HEK293 (cell line): Measurements from ENCODE around the gene DOK3.

ENCODE experiments used
- CTCF ChIA-PET: fragments of 350-600 bp; formaldehyde crosslinking; extraction: SDS; loops from one replicate; lab custom pipeline; 2021; ENCODE audit warnings: antibody characterized with exemption; lab: Yijun Ruan, JAX
- POLR2A ChIA-PET: fragments of 300-600 bp; formaldehyde crosslinking; extraction: SDS; loops from one replicate; lab custom pipeline; 2020; ENCODE audit warnings: antibody characterized with exemption, inconsistent platforms; lab: Yijun Ruan, JAX
- H3K27ac ChIP-seq: fragments of 200-500 bp; sonication (Bioruptor generic); 2 replicates; pipeline ENCODE4 v1.5.1; 2014; ENCODE audit warnings: low read depth, low read length, control low read depth, inconsistent platforms; ENCODE audit errors: extremely low read depth
- H3K36me3 ChIP-seq, 2 experiments: fragments of 200-500 bp in 1 of 2; sonication (Bioruptor generic) in 1 of 2; 1 replicate in 1 of 2; 2 replicates in 1 of 2; pipeline ENCODE4 v1.5.1; 2014 to 2017; ENCODE audit warnings: inconsistent platforms in 2 of 2, low read length in 2 of 2; ENCODE audit not compliant: control insufficient read depth in 2 of 2, insufficient read depth in 1 of 2
- H3K4me1 ChIP-seq: fragments of 200-500 bp; sonication (Bioruptor generic); 2 replicates; pipeline ENCODE4 v1.5.1; 2014; ENCODE audit warnings: mild to moderate bottlenecking, low read length, inconsistent platforms; ENCODE audit not compliant: control insufficient read depth, insufficient read depth
- H3K4me3 ChIP-seq: 2 replicates; pipeline ENCODE4 v1.5.1; 2011; ENCODE audit warnings: low read depth, mild to moderate bottlenecking, control low read depth, low read length, moderate library complexity
- H3K9me3 ChIP-seq: fragments of 200-500 bp; sonication (Bioruptor generic); 2 replicates; pipeline ENCODE4 v1.5.1; 2014; ENCODE audit warnings: low read depth, low read length, inconsistent platforms; ENCODE audit not compliant: control insufficient read depth, insufficient read depth
- GLIS1 ChIP-seq: fragments of 450-650 bp; formaldehyde crosslinking; IDR thresholded peaks from 2 replicates; pipeline ENCODE4 v1.5.1; 2016; ENCODE audit warnings: missing biosample characterization, missing genetic modification characterization
- SP2 ChIP-seq: fragments of 450-650 bp; formaldehyde crosslinking; IDR thresholded peaks from 2 replicates; pipeline ENCODE4 v1.5.1; 2016; ENCODE audit warnings: missing biosample characterization, missing genetic modification characterization
- SP3 ChIP-seq: fragments of 450-650 bp; formaldehyde crosslinking; IDR thresholded peaks from 2 replicates; pipeline ENCODE4 v1.5.1; 2016; ENCODE audit warnings: missing biosample characterization, missing genetic modification characterization
- WT1 ChIP-seq: fragments of 450-650 bp; formaldehyde crosslinking; IDR thresholded peaks from 2 replicates; pipeline ENCODE4 v1.5.1; 2016; ENCODE audit warnings: missing biosample characterization, missing genetic modification characterization
- ZBTB8A ChIP-seq: fragments of 450-650 bp; formaldehyde crosslinking; IDR thresholded peaks from 2 replicates; pipeline ENCODE4 v1.5.1; 2016; ENCODE audit warnings: missing biosample characterization, missing genetic modification characterization
- ZFHX2 ChIP-seq: fragments of 450-650 bp; formaldehyde crosslinking; conservative IDR thresholded peaks from 2 replicates; pipeline ENCODE4 v1.5.1; 2016; ENCODE audit warnings: missing biosample characterization, missing genetic modification characterization
- ZIC2 ChIP-seq: fragments of 450-650 bp; formaldehyde crosslinking; IDR thresholded peaks from 2 replicates; pipeline ENCODE4 v1.5.1; 2016; ENCODE audit warnings: missing biosample characterization, missing genetic modification characterization
- ZNF16 ChIP-seq: fragments of 450-650 bp; formaldehyde crosslinking; IDR thresholded peaks from 2 replicates; pipeline ENCODE4 v1.5.1; 2016; ENCODE audit warnings: low read depth, missing biosample characterization, missing genetic modification characterization
- ZNF184 ChIP-seq: fragments of 450-650 bp; IDR thresholded peaks from 2 replicates; pipeline ENCODE4 v1.5.1; 2018; ENCODE audit warnings: missing biosample characterization, mild to moderate bottlenecking, missing genetic modification characterization
- ZNF239 ChIP-seq: fragments of 450-650 bp; formaldehyde crosslinking; IDR thresholded peaks from 2 replicates; pipeline ENCODE4 v1.5.1; 2016; ENCODE audit warnings: missing biosample characterization, missing genetic modification characterization
- ZNF473 ChIP-seq: fragments of 450-650 bp; formaldehyde crosslinking; IDR thresholded peaks from 2 replicates; pipeline ENCODE4 v1.5.1; 2017; ENCODE audit warnings: missing biosample characterization, missing genetic modification characterization
- ZNF48 ChIP-seq: fragments of 450-650 bp; formaldehyde crosslinking; IDR thresholded peaks from 2 replicates; pipeline ENCODE4 v1.5.1; 2016; ENCODE audit warnings: missing biosample characterization, missing genetic modification characterization
- ZNF626 ChIP-seq: fragments of 450-650 bp; sonication (Bioruptor Pico); formaldehyde crosslinking; IDR thresholded peaks from 2 replicates; pipeline ENCODE4 v1.5.1; 2018; ENCODE audit warnings: missing biosample characterization, missing genetic modification characterization, inconsistent platforms
- ZNF777 ChIP-seq: fragments of 450-650 bp; formaldehyde crosslinking; IDR thresholded peaks from 2 replicates; pipeline ENCODE4 v1.5.1; 2017; ENCODE audit warnings: missing biosample characterization, missing genetic modification characterization, borderline replicate concordance
- ZNF785 ChIP-seq: fragments of 450-650 bp; formaldehyde crosslinking; IDR thresholded peaks from 2 replicates; pipeline ENCODE4 v1.5.1; 2016; ENCODE audit warnings: missing biosample characterization, missing genetic modification characterization
- TF ChIP-seq, protein P1 (sequence below): fragments of 450-650 bp; formaldehyde crosslinking; IDR thresholded peaks from 2 replicates; pipeline ENCODE4 v1.5.1; 2016; ENCODE audit warnings: missing biosample characterization, missing genetic modification characterization
- TF ChIP-seq, protein P2 (sequence below): fragments of 450-650 bp; formaldehyde crosslinking; optimal IDR thresholded peaks from 2 replicates; pipeline ENCODE3; 2016; ENCODE audit warnings: missing biosample characterization, mild to moderate bottlenecking, missing genetic modification characterization
- TF ChIP-seq, protein P3 (sequence below): fragments of 450-650 bp; formaldehyde crosslinking; IDR thresholded peaks from 2 replicates; pipeline ENCODE4 v1.5.1; 2017; ENCODE audit warnings: missing biosample characterization, missing genetic modification characterization
- TF ChIP-seq, protein P4 (sequence below): fragments of 450-650 bp; formaldehyde crosslinking; IDR thresholded peaks from 2 replicates; pipeline ENCODE4 v1.5.1; 2016; ENCODE audit warnings: missing biosample characterization, missing genetic modification characterization, borderline replicate concordance
- TF ChIP-seq, protein P5 (sequence below): fragments of 450-650 bp; formaldehyde crosslinking; IDR thresholded peaks from 2 replicates; pipeline ENCODE4 v1.5.1; 2016; ENCODE audit warnings: missing biosample characterization, missing genetic modification characterization

Gene DOK3

DNA sequence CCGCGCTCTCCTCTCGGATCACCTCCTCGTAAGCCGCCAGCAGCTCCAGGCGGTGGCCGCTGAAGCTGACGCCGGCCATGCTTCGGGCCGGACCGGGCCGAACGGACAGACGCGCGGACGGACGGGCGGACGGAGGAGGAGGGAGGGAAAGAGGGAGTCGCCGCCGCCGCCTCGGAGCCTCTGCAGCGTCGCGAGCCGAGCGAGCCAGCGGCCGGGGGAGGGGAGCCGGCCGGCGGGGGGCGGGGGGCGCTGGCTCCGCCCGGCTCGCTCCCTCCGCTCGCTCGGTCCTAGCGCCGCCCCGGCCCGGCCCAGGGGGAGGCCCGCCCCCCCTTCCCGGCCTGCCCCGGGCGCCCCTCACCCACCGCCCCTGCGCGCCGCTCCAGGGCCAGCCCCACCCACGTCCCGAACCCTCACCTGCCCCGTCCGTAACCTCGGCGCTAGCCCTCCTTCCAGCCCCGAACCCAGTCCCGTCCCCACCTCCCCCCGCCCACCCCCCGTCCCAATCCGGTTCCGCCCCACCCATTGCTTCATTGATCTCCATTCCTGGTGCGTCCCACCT lies 36.1 kb downstream of the DOK3 start, which contains the start of gene DBN1:
TSS of gene DBN1 (minus strand) at position 192 of the 559 bp plus-strand sequence. CDS start at position 79, 113 bp downstream.
- Histone ChIP-seq H3K4me1 (peaks cover 4% of the 10 kb centered on the region), H3K9me3 (no peaks in the 10 kb centered on the region)
- POLR2A ChIA-PET, result interaction anchor here (0.7 to 7.3 kb wide), 9 partner anchors 10 to 95 kb away, joined by 3 to 102 read pairs (median 5); partner anchors contain the start of genes DDX41, GRK6 and PDLIM7

DNA sequence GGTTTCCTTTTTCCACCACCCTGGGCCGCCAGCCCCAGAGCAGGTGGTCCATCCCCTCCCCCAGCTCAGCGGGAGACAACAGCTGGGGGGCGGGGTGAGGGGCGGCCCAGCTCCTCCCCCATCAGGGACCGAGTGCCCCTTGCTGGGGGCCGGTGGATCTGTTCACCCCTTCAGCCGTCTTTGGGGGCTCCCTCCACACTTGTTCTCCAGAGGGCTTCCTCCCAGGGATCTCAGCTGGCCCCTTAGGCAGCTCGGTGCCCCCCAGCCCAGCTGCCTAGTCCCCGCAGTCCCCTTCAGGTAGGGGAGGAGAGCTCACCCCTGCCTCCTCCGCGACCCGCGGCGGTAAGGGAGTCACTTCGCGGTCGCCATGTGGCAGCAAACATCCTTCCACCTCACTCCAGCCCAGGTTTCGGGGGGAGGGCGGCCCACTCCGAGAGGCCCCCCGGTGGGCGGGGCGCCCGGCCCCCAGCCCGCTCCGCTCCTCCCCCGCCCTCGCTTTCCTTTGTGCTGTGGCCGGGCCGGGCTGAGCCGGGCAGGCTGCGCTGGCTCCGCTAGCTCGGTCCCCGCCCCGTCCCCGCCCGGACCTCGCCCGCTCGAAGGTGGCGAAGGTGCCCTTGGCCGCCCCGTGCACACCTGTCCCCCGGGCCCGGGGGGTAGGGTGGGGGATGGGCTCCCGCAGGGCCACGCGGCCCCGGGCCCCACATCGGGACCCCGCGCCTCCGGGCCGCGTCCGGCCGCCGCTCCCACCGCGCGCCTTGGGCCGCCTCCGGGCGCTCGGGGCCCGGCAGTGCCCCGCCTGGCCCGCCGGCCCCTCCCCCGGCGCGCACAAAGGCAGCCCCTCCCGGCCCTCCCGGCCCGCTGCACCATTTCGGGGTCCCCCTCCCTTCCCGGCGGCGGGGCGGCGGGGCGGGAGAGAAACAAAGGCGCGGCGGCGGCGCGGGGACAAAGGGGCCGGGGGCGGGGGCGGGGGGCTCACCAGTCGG lies 36.9 kb downstream of the DOK3 start:
- H3K27ac ChIP-seq, result peak overlapping the region; percentile 82; the same call in 1 of the 2 replicates
- no peaks in the 10 kb centered on the region for H3K9me3 ChIP-seq
- POLR2A ChIA-PET, result interaction anchor here (0.7 to 7.3 kb wide), 11 partner anchors 9 to 94 kb away, joined by 3 to 102 read pairs (median 4); partner anchors contain the start of genes DDX41, DOK3 and PDLIM7
- H3K4me3 ChIP-seq, result peak overlapping the region; percentile 85
- H3K4me1 ChIP-seq, result peaks cover 4% of the 10 kb centered on the region
- peaks cover 0 to 35% of the 10 kb centered on the region in 2 experiments; a peak in 1 of 3 replicates for H3K36me3 ChIP-seq
- CTCF ChIA-PET, result interaction anchor here (0.8 to 3.1 kb wide), 6 partner anchors 16 to 163 kb away, joined by 3 to 14 read pairs (median 6); no protein-coding TSS in a partner anchor
- TF ChIP-seq ZNF16 (tag by site-specific recombination), result no peak
- TF ChIP-seq SP2, result peak; percentile 35; the same call in 1 of the 2 replicates
- peak; percentile 42; the same call in 1 of the 2 replicates for TF ChIP-seq ZIC2 (tag by site-specific recombination)
- TF ChIP-seq ZFHX2 (tag by site-specific recombination), result peak; percentile 83
- TF ChIP-seq ZBTB8A (tag by site-specific recombination), result peak; percentile 78
- TF ChIP-seq, protein P1, sequence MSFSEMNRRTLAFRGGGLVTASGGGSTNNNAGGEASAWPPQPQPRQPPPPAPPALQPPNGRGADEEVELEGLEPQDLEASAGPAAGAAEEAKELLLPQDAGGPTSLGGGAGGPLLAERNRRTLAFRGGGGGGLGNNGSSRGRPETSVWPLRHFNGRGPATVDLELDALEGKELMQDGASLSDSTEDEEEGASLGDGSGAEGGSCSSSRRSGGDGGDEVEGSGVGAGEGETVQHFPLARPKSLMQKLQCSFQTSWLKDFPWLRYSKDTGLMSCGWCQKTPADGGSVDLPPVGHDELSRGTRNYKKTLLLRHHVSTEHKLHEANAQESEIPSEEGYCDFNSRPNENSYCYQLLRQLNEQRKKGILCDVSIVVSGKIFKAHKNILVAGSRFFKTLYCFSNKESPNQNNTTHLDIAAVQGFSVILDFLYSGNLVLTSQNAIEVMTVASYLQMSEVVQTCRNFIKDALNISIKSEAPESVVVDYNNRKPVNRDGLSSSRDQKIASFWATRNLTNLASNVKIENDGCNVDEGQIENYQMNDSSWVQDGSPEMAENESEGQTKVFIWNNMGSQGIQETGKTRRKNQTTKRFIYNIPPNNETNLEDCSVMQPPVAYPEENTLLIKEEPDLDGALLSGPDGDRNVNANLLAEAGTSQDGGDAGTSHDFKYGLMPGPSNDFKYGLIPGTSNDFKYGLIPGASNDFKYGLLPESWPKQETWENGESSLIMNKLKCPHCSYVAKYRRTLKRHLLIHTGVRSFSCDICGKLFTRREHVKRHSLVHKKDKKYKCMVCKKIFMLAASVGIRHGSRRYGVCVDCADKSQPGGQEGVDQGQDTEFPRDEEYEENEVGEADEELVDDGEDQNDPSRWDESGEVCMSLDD, result peak; percentile 85
- TF ChIP-seq GLIS1 (tag by site-specific recombination), result peak; percentile 91
- peak; percentile 91 for TF ChIP-seq SP3 (tag by site-specific recombination)

More for the DNA sequence above, 36.1 kb downstream of the DOK3 start, which contains the start of gene DBN1:
- TF ChIP-seq, protein P2, sequence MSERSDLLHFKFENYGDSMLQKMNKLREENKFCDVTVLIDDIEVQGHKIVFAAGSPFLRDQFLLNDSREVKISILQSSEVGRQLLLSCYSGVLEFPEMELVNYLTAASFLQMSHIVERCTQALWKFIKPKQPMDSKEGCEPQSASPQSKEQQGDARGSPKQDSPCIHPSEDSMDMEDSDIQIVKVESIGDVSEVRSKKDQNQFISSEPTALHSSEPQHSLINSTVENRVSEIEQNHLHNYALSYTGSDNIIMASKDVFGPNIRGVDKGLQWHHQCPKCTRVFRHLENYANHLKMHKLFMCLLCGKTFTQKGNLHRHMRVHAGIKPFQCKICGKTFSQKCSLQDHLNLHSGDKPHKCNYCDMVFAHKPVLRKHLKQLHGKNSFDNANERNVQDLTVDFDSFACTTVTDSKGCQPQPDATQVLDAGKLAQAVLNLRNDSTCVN (tag by site-specific recombination), result peak; percentile 33
- TF ChIP-seq, protein P3, sequence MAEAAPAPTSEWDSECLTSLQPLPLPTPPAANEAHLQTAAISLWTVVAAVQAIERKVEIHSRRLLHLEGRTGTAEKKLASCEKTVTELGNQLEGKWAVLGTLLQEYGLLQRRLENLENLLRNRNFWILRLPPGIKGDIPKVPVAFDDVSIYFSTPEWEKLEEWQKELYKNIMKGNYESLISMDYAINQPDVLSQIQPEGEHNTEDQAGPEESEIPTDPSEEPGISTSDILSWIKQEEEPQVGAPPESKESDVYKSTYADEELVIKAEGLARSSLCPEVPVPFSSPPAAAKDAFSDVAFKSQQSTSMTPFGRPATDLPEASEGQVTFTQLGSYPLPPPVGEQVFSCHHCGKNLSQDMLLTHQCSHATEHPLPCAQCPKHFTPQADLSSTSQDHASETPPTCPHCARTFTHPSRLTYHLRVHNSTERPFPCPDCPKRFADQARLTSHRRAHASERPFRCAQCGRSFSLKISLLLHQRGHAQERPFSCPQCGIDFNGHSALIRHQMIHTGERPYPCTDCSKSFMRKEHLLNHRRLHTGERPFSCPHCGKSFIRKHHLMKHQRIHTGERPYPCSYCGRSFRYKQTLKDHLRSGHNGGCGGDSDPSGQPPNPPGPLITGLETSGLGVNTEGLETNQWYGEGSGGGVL (tag by site-specific recombination), result peak; percentile 43
- TF ChIP-seq ZNF626 (tag by site-specific recombination) (no peak), ZNF239 (tag by site-specific recombination) (no peak), ZNF48 (tag by site-specific recombination) (no peak), WT1 (tag by site-specific recombination) (0 out of 2 replicates have a peak, but pooled peaks have one; percentile 14), ZNF184 (no peak), ZNF473 (tag by site-specific recombination) (no peak), ZNF777 (tag by site-specific recombination) (no peak), ZNF785 (tag by site-specific recombination) (no peak)
- TF ChIP-seq, protein P4, sequence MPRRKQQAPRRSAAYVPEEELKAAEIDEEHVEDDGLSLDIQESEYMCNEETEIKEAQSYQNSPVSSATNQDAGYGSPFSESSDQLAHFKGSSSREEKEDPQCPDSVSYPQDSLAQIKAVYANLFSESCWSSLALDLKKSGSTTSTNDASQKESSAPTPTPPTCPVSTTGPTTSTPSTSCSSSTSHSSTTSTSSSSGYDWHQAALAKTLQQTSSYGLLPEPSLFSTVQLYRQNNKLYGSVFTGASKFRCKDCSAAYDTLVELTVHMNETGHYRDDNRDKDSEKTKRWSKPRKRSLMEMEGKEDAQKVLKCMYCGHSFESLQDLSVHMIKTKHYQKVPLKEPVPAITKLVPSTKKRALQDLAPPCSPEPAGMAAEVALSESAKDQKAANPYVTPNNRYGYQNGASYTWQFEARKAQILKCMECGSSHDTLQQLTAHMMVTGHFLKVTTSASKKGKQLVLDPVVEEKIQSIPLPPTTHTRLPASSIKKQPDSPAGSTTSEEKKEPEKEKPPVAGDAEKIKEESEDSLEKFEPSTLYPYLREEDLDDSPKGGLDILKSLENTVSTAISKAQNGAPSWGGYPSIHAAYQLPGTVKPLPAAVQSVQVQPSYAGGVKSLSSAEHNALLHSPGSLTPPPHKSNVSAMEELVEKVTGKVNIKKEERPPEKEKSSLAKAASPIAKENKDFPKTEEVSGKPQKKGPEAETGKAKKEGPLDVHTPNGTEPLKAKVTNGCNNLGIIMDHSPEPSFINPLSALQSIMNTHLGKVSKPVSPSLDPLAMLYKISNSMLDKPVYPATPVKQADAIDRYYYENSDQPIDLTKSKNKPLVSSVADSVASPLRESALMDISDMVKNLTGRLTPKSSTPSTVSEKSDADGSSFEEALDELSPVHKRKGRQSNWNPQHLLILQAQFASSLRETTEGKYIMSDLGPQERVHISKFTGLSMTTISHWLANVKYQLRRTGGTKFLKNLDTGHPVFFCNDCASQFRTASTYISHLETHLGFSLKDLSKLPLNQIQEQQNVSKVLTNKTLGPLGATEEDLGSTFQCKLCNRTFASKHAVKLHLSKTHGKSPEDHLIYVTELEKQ, result no peak
- TF ChIP-seq, protein P5, sequence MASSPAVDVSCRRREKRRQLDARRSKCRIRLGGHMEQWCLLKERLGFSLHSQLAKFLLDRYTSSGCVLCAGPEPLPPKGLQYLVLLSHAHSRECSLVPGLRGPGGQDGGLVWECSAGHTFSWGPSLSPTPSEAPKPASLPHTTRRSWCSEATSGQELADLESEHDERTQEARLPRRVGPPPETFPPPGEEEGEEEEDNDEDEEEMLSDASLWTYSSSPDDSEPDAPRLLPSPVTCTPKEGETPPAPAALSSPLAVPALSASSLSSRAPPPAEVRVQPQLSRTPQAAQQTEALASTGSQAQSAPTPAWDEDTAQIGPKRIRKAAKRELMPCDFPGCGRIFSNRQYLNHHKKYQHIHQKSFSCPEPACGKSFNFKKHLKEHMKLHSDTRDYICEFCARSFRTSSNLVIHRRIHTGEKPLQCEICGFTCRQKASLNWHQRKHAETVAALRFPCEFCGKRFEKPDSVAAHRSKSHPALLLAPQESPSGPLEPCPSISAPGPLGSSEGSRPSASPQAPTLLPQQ (tag by site-specific recombination), result no peak
- peaks cover 0 to 28% of the 10 kb centered on the region in 2 experiments; a peak in 1 of 3 replicates for H3K36me3 ChIP-seq
- peak within 1 kb of the TSS; percentile 85 for H3K4me3 ChIP-seq
- CTCF ChIA-PET, result interaction anchor here (0.6 to 3.1 kb wide), 4 partner anchors 18 to 101 kb away, joined by 3 to 12 read pairs (median 5); no protein-coding TSS in a partner anchor
- H3K27ac ChIP-seq, result peak within 1 kb of the TSS; percentile 82; the same call in 1 of the 2 replicates
